GM21360 (cell line): ENCODE data around the gene UGT8.
"Not testable (repeated sequence)": the region's sequence is repeated elsewhere in the genome, so short reads cannot be mapped to it uniquely, and the experiment has no call there.

Experiments used
- ATAC-seq: cut with Tn5 transposase; IDR thresholded peaks from one replicate; pipeline ENCODE4 v1.9.1; 2021; ENCODE audit warnings: mild to moderate bottlenecking, moderate library complexity; ENCODE audit not compliant: unreplicated experiment

The UGT8 gene, protein sequence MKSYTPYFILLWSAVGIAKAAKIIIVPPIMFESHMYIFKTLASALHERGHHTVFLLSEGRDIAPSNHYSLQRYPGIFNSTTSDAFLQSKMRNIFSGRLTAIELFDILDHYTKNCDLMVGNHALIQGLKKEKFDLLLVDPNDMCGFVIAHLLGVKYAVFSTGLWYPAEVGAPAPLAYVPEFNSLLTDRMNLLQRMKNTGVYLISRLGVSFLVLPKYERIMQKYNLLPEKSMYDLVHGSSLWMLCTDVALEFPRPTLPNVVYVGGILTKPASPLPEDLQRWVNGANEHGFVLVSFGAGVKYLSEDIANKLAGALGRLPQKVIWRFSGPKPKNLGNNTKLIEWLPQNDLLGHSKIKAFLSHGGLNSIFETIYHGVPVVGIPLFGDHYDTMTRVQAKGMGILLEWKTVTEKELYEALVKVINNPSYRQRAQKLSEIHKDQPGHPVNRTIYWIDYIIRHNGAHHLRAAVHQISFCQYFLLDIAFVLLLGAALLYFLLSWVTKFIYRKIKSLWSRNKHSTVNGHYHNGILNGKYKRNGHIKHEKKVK

DNA sequence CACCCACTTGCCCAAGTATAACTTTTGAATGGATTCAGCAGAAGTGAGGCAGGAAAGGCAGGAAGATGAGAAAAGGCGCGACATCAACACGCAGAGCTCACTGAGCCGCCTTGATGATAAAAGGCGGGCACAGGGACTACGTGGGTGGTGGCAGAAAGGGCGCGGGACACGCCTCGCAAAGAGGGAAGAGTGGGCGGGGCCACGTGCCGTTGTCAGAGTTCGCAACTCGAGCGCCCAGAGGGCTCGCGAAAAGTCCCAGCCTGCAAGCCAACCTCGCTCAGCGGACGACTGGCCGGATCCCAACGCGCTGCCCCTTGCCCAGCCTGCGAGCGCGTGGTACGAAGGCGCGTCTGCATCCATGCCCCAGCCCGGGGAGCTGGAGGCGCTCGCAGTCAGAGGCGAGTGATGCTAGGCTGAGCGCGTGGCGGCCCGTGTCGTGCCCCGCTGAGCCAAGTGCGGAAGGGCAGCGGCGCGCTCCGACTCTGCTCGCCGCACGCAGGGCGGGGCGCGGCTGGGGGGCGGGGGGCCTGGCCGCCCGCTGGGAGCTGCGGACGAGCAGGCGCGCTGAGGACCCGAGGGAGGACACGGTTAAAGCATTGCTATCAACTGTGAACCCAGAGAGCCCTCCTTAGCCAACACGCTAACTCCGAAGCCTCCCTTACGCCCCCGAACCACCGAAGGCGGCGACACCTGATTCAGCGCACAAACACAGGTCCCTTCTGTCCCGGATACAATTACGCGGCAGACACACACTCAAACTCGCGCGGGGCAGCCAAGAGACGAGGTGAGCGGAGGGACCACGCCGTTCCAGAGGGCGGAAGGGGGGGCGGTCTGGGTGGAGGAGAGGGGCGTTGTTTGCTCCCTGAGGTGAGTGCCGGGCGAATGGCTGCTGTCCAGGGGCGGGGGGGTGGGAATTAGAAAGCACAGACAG, at the start of gene UGT8:
TSS of gene UGT8 (plus strand) at position 617 of the 931 bp plus-strand sequence. CDS start 24,074 bp downstream, outside the sequence.
- ATAC-seq: peak; percentile 32

GRCh38 chr4:114549638-114550037, 49.0 kb upstream of the UGT8 start:
- no peak for ATAC-seq

- ATAC-seq: no peak
These were observed 40.1 kb upstream of the UGT8 start for GRCh38 chr4:114558446-114559020.

DNA sequence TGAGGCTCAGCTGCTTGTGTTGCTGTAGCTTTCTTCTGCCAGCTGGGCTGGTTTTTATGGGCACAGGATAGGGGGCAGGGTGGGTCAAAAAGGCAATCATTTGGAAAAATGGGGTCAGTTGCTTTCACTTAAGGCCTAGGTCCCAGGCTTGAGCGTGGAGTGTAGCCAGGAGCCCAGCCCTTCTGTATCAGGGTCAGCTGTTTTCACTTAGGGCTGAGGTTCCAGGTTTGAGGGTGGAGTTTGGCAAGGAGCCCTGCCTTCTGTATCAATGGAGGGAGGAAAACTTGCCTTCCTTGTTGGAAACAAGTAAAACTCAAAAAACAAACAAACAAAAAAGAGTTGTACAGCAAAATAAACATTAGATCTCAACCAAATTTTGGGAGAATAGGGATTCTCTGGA, 37.0 kb upstream of the UGT8 start:
- no peak for ATAC-seq

- ATAC-seq: no peak
These were observed 36.3 kb upstream of the UGT8 start for GRCh38 chr4:114562176-114562904.

DNA sequence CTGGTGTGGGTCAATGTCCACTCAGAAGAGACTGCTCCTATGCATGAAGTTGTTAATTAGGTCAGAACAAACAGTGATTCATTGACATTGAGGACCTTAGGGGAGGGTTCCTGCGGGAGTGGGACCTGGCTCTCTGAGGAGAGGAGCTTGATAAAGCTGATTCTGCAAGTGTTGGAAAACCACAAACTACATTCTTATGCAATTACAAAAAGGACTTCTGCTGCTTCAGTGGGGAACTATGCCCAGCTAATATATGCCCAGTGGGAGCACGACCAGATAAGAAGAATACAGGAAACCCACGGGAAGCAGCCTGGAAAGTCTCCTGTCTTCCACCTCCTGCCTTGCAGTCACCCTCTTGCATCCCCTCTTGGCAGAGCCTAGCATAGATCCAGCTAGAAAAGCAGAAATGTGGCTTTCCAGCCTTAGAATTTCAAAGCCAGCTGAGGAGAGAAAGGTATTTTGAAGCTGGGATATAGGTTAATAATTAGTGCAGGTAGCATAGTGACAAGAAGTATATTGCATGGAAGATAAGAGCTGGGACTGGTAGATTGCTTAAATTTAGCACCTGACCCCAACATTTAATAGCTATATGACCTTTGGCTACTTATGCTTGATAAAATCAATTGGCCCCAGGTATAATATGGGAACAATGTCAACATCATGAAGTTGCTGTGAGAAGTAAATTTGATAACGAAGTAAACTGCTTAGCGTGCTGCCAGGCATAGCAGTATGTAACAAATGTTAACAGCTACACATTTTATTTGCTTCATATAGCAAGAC, 34.9 kb upstream of the UGT8 start:
- no peak for ATAC-seq

GRCh38 chr4:114577386-114577785, 21.2 kb upstream of the UGT8 start:
- no peak for ATAC-seq

DNA sequence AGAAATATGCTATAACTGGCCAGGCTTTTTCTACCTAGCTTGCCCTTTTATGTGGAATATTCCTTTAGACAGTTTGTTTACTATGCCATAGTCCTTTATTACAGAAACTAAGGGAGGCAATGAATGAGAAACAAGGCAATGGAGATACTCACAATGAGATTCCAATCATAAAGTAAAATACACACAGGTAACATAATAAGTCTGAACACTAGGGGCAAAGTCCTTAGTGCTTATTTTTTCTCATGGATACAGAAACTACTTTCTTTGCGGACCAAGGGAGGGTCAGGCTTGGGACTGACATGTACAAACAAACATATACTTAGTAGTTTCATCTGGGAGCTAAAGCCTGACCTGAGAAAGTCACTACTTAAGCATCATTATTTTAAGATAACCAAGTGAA, 16.0 kb upstream of the UGT8 start:
- no peak for ATAC-seq

DNA sequence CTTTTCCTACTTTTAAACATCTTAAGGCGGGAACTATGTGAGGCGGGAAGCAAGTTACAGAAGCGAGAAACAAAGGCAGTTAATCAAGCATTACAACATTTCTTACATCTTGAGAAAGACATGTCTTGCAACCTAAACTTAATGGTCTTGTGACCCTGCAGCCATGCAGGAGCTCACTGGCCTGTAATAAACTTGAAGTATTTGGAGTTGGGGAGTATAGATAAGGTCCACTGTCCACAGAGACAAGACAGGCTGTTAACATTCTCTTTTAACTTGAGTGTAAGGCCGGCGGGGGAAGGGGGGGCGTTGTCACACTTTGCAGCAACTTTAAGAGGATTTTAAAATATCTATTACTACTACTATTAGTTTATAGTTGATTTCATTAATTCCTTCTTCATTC, 10.3 kb upstream of the UGT8 start:
- no peak for ATAC-seq

DNA sequence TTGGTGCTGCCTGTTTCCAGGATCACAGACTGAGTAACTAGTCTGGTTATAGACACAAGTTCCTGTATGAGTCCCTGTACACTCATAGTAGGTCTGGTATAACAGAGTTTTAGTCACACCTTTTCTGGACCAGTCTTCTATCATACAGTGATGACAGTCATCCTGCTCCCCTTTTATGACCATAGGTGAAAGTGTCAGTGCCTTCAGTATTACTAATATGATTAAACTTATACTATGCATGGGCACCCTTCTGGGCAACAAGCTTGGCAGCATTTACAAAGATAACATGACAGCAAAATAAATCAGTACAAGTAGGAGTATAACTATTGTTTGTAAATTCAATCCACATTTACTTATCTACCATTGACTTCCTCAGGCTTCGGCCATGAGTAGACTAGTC, 8.2 kb upstream of the UGT8 start:
- ATAC-seq: not testable (repeated sequence)

- ATAC-seq: no peak
These were observed 5.1 kb upstream of the UGT8 start for GRCh38 chr4:114593526-114593925.

DNA sequence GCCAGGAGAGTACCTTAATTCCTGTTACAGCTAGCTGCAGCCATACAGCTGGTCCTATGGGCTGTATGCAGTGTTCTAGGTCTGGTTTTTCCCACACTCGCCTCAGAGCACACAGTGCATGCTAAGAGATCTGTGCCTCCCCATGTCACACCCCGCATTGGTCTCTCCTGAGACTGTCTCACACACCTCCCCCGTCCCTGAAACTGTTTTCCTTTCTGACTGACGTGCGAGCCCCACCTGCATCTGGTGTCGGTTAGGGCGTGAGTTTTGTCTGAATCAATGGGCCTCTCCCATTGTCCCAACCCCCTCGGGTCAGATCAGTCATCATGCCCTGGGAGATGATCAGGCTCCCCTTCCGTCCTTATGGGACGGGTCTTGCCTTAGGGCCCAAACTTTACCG, 3.4 kb upstream of the UGT8 start:
- ATAC-seq: no peak

DNA sequence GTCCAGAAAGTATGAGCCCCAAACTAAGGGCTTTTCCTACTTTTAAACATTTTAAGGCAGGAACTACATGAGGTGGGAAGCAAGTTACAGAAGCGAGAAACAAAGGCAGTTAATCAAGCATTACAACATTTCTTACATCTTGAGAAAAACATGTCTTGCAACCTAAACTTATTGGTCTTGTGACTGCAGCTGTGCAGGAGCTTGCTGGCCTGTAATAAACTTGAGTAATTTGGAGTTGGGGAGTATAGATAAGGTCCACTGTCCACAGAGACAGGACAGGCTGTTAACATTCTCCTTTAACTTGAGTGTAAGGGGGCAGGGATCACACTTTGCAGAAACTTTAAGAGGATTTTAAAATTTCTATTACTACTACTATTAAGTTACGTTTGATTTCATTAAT, 2.7 kb upstream of the UGT8 start:
- no peak for ATAC-seq

DNA sequence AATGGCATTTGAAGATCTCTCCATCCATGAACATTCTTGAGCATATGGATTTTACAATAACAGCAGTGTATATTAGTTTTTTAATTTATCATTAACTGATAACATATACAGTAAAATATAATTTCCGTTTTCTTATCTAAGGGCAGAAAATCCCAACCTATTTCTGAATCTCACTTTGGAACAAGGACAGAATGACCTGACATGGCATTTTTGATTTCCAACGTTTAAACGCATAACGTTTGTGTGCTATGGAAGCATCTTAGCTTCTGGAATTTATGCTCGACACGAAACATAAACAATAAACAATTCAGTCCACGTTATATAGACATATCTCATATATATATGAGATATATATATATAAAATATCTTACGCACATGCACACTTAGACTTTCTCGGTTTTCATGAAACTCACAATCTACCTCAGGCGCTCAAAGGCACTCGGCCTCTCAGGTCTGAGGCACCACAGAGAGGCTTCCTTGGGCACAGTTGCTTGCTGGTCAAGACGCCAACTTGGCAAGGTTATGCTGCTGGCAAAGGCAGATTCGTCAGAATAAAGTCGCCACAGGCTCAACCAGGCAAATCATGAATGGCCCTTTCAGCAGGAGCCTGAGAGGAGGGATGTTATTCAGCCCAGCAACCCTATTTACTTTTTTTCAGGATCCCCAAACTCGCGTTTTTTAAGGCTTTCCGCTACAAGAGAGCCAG, 1.0 kb upstream of the UGT8 start:
- ATAC-seq: no peak

- ATAC-seq: no peak
These were observed 760 bp downstream of the UGT8 start for GRCh38 chr4:114599231-114599902.

DNA sequence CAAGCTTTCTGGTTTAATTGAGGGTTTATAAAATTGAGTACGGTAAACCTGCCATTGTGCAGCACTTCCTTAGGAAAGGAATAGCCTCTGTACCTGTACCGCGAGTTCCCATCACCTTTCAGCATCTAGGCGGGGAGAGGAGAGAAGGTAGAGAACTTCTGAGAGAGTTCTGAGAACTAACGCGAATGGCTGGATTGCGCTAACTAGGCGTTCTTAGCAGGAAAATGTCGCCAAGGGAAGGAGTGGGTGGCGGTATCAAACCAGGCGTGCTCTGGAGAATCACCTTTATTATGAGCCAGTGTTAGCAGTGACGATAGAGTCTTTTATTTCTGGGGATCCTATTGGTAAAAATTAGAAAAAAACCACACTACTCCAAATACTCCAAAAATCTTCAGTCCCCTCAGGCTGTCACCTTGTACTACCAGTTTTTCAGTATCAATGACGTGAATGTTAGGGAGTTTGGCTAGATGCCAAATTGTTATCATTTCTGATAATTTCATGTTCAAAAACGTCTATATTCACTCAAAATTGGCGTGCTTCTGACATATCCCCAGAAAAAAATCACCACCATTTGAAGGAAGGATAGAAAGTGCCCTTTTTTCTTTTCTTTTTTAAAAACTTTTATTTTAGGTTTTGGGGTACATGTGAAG, 1.4 kb downstream of the UGT8 start:
- ATAC-seq: no peak

GRCh38 chr4:114600672-114601071, 2.1 kb downstream of the UGT8 start:
- no peak for ATAC-seq
